ENCODE measurements around the gene GPATCH8.

DNA sequence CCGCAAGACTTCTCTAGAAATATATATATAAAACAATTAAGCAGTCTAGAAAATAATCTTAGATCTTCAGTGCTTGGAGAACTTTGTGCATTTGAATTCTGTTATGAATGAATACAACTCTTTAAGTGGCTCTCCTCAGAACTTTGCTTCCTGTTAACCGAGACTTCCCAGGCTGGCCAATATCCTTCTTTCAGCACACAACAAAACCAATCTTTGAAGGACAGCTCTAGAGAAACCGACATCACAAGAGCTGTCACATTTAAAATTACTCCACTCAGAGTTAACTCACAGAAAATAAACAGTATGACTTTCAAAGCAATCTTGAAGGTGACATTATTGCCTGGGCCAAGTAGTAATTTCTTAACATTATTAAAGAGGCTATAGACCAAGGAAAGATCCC is 64.0 kb downstream of the GPATCH8 start:
- no peak for TF ChIP-seq CTCF (IDR thresholded peaks at IDR 0.05 in 8 of 11, conservative IDR thresholded peaks at IDR 0.05 in 3 of 11)
- no peak for TF ChIP-seq POLR2A (IDR thresholded peaks at IDR 0.05)
